ENCODE data around the gene OPA3.
"Not testable (repeated sequence)": the region's sequence is repeated elsewhere in the genome, so short reads cannot be mapped to it uniquely, and the experiment has no call there.

Gene OPA3

GRCh38 chr19:45629704-45630103, 45.1 kb upstream of the OPA3 start:
- Histone ChIP-seq H3K27ac (replicated peaks) (no peak overlapping the region), H3K4me3 (replicated peaks; ENCODE audit: insufficient read depth, low read length) (no peak overlapping the region), H3K27me3 (ENCODE audit: insufficient read depth, poor library complexity, severe bottlenecking) (no peaks in the 10 kb centered on the region)
- DNase-seq (ENCODE audit: low read depth in 1 of 2, low spot score in 1 of 2), result no peak
- TF ChIP-seq CTCF (IDR thresholded peaks at IDR 0.05; ENCODE audit: insufficient read depth, low read length) (no peak), GABPA (IDR thresholded peaks at IDR 0.05; ENCODE audit: low read depth) (no peak), POLR2AphosphoS5 (IDR thresholded peaks at IDR 0.05; ENCODE audit: low read depth) (no peak), REST (IDR thresholded peaks at IDR 0.05; ENCODE audit: insufficient replicate concordance, low read depth) (no peak), SPI1 (IDR thresholded peaks at IDR 0.05; ENCODE audit: borderline replicate concordance, low read depth) (no peak)

- H3K4me3 ChIP-seq (replicated peaks; ENCODE audit: insufficient read depth, low read length); H3K27ac ChIP-seq (replicated peaks); DNase-seq (ENCODE audit: low read depth in 1 of 2, low spot score in 1 of 2); H3K27me3 ChIP-seq (ENCODE audit: insufficient read depth, poor library complexity, severe bottlenecking): not testable (repeated sequence)
Observed at GRCh38 chr19:45628219-45628618, 43.6 kb upstream of the OPA3 start.

- H3K4me3 ChIP-seq (replicated peaks; ENCODE audit: insufficient read depth, low read length), result no peak overlapping the region
- DNase-seq (ENCODE audit: low read depth in 1 of 2, low spot score in 1 of 2), result no peak
- H3K27ac ChIP-seq (replicated peaks), result no peak overlapping the region
- TF ChIP-seq SPI1 (IDR thresholded peaks at IDR 0.05; ENCODE audit: borderline replicate concordance, low read depth), result no peak
- no peak for TF ChIP-seq REST (IDR thresholded peaks at IDR 0.05; ENCODE audit: insufficient replicate concordance, low read depth)
- TF ChIP-seq GABPA (IDR thresholded peaks at IDR 0.05; ENCODE audit: low read depth), result no peak
- no peak for TF ChIP-seq POLR2AphosphoS5 (IDR thresholded peaks at IDR 0.05; ENCODE audit: low read depth)
- no peak for TF ChIP-seq CTCF (IDR thresholded peaks at IDR 0.05; ENCODE audit: insufficient read depth, low read length)
- H3K27me3 ChIP-seq (ENCODE audit: insufficient read depth, poor library complexity, severe bottlenecking), result no peaks in the 10 kb centered on the region
Observed at GRCh38 chr19:45623984-45624383, 39.4 kb upstream of the OPA3 start.

GRCh38 chr19:45621976-45622503, 37.4 kb upstream of the OPA3 start:
- DNase-seq (ENCODE audit: low read depth in 1 of 2, low spot score in 1 of 2), result no peak
- no peak for TF ChIP-seq CTCF (IDR thresholded peaks at IDR 0.05; ENCODE audit: insufficient read depth, low read length)
- no peak for TF ChIP-seq SPI1 (IDR thresholded peaks at IDR 0.05; ENCODE audit: borderline replicate concordance, low read depth)
- TF ChIP-seq GABPA (IDR thresholded peaks at IDR 0.05; ENCODE audit: low read depth), result no peak
- TF ChIP-seq REST (IDR thresholded peaks at IDR 0.05; ENCODE audit: insufficient replicate concordance, low read depth), result no peak
- TF ChIP-seq POLR2AphosphoS5 (IDR thresholded peaks at IDR 0.05; ENCODE audit: low read depth), result no peak
- no peak overlapping the region for H3K27ac ChIP-seq (replicated peaks)

More at GRCh38 chr19:45621976-45622503, 37.4 kb upstream of the OPA3 start:
- Histone ChIP-seq H3K27me3 (ENCODE audit: insufficient read depth, poor library complexity, severe bottlenecking) (no peaks in the 10 kb centered on the region), H3K4me3 (replicated peaks; ENCODE audit: insufficient read depth, low read length) (no peak overlapping the region)

All from HL-60 (cell line).